HG03108 (cell line): Measurements from ENCODE around the gene OLR1.
A peak's percentile ranks its signal among the peaks of the same experiment; 100 is the strongest.

ENCODE experiments used
- ATAC-seq: cut with Tn5 transposase; IDR thresholded peaks from one replicate; pipeline ENCODE4 v1.9.1; 2021; ENCODE audit warnings: moderate library complexity; ENCODE audit not compliant: unreplicated experiment

OLR1 gene

DNA sequence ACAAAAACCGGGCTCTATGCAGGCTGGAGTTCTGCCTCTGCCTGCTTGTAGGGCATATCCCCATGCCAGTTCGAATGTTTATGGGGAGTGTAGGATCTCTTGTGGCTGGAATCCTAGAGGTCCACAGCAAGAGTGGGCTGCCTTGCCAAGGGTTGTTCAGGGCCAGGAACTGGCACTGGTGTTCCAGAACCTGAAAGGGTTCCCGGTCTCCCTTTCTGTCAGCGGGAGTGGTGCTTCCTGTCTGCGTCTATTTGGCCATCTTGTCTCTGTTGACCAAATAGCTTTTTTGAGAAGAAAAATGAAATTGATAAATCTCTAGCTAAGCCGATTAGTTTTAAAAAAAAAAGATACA lies 17.8 kb downstream of the OLR1 start:
- no peak for ATAC-seq

DNA sequence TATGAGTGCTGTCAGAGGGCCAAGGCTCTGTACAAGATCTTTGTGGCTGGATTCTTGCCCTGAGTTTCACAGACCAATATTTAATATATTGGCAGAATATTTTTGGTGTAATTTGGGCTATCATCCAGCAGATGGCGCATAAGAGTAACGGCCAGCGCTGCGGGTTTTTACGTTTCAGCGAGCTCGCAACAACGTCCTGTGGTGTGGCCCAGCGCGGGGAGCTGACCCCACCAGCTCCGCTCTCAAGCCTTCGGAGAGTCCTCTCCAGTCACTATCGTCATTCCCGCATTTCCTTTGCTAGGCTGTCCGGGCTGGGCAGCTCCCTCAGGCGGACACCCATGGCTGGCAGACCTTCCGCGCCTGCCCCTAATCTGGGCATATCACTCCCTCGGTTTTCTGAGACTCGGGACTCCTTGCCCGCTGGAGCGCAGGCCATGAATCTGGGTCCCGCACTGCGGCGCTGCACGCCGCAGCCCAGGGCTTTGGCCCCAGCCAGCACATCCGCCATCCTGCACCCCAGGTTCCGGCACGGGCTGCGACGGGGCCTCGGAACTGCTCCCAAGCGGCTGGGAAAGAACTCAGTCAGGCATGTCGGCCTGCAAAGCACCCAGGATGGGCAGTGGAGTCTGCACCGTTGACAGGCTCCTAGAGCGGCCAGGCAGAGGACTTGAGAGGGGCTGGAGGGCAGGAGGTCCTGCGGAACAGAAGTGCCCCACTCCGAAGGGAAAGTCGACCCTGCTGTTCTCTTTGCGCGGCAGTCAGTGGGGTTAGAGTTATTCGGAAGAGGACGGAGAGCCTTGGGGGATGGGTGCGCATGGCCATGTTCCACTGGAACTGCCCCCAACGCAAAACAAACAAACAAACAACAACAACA lies 18.4 kb downstream of the OLR1 start:
- no peak for ATAC-seq

GRCh38 chr12:10151621-10152020 lies 20.3 kb downstream of the OLR1 start:
- no peak for ATAC-seq

DNA sequence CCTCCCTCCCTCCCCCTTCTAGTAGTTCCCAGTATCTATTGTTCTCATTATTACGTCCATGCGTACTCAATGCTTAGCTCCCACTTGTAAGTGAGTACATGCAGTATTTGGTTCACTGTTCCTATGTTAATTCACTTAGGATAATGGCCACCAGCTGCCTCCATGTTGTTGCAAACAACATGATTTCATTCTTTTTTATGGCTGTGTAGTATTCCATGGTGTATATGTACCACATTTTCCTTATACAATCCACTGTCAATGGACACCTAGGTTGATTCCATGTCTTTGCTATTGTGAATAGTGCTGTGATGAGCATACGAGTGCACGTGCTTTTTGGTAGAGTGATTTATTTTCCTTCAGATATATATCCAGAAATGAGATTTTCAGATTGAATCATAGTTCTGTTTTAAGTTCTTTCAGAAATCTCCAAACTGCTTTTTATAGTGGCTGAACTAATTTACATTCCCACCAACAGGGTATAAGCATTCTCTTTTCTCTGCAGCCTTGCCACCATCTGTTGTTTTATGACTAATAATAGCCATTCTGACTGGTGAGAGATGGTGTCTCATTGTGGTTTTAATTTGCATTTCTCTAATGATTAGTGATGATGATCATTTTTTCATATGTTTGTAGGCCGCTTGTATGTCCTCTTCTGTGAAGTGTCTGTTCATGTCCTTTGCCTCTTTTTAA lies 24.1 kb downstream of the OLR1 start:
- no peak for ATAC-seq

GRCh38 chr12:10142976-10143589 lies 28.8 kb downstream of the OLR1 start:
- no peak for ATAC-seq

- ATAC-seq: no peak
These were observed 31.9 kb downstream of the OLR1 start for GRCh38 chr12:10140001-10140400.

DNA sequence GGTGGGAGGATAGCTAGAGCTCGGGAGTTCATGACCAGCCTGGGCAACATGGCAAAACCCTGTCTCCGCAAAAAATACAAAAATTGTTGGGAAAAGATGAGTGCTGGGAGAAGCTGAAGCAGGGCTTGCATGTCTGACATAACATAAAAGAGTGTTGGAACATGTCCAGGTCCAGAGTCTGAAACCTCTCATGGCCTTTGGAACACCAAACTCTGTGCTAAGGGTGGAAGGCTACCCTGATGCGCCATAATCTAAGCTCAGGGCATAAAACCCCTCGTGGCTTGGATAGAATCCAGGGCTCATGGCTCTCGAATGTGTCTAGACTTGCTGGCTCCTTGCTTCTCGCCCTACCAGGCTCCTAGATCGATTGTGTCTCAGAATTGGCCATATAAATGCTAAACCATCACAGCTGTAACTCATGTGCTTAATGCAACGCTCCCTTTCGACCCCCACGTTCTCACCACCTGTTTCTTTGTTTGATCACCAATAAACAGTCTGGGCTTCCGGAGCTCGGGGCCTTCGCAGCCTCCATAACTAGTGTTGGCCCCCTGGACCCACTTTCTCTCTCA lies 35.2 kb downstream of the OLR1 start:
- ATAC-seq: no peak

DNA sequence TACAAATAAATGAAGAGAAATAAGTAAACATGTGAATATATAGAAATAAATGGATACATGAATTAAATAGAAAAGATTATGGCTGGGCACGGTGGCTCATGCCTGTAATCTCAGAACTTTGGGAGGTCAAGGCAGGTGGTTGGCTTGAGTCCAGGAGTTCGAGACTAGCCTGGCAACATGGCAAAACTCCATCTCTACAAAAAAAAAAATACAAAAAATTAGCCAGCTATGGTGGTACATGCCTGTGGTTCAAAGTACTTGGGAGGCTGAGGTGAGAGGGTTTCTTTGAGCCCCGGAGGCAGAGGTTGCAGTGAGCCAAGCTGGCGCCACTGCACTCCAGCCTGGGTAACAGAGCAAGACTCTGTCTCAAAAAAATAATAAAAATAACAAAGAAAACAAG lies 36.8 kb downstream of the OLR1 start:
- no peak for ATAC-seq

DNA sequence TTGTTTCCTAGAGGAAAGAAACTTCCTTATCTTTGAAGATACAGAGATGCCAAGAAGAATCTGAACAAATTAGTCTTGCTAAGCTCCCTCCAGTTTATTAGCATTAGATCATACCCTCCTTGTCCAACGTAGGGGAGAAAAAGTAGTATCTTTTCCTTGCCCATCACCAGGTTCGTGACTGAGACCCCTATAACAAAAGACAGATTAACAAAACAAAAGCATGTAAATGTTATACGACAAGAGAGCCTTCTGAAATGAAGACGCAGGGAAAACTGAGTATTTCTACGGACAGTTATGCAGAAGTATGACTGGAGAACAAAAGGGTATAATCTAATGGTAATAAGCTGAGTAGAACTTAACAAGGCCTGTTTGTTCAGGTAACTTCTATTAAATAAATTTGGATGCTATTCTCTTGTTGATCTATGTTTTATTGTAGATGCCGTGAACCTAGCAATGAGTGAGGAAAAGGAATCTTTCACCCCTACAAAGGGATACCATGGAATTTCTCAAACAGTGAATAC lies 39.0 kb downstream of the OLR1 start:
- ATAC-seq: no peak

DNA sequence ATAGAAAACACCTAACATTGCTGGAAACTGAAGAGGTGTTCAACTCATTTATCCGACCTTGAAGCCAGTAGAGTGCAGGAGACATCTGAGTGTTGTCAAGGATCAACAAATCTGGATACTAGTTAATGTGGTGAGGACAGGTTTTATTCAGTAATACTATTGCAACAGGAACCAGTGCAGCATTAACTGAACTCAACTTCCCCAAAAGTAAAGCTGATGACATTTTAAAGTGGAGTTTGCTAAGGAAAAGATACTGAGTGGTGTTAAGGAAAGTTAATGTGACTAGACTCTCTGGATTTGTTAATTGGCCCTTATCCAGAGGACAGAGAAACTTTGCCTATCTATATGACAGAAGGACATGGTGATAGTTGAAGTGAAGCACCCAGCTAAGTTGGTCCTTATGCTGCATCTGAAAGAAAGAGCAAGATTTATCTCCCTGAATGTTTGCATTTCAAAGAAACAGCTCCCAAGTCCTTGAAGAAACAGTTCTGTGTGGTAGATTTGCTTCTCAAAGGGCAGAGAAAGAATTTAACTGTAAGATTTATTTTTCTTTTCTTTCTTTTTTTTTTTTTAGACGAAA lies 40.7 kb downstream of the OLR1 start:
- no peak for ATAC-seq

DNA sequence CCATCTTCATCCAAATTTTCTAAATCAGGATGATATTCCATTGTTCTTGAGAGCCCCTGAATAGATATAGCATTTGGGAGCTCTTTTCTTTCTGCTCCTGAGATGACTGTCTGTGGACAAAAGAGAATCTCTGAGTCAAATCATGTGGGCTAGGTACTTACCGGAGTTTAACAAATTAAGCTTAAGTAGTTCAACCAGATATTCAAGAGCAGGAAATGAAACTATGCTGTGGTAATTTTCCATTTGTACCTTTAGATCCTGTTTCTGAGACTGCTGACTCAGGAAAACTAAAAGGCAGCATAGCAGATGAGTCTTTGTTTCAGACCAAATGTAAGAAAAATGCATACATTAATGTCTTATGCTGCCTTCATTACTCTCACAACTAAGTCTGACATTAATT lies 41.9 kb downstream of the OLR1 start, which contains the start of gene CLEC7A:
Gene CLEC7A, minus strand, starts transcription at position 158 of the 400 bp plus-strand sequence. Its CDS starts 117 bp downstream, at position 41.
- peak; percentile 93 for ATAC-seq

- ATAC-seq: no peak
These were observed 43.2 kb downstream of the OLR1 start for GRCh38 chr12:10128687-10129086.

DNA sequence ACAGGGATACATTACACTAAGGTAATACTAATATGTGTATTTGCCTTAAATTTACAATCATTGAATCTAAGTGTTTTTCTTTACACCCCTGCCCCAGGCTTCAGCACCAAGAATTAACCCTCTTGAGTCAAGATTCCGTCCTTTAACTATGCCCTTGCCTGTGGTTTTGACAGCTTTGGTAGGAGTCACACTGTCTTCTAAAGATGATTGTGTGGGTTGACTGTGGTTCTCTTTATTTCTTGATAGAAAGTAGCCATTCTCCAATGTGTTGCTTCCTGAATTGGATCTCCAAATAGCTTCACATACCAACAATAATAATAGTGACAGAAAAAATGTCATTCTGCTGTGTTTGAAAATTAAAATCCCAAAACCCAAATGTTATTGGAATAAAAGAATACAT lies 45.5 kb downstream of the OLR1 start:
- no peak for ATAC-seq

DNA sequence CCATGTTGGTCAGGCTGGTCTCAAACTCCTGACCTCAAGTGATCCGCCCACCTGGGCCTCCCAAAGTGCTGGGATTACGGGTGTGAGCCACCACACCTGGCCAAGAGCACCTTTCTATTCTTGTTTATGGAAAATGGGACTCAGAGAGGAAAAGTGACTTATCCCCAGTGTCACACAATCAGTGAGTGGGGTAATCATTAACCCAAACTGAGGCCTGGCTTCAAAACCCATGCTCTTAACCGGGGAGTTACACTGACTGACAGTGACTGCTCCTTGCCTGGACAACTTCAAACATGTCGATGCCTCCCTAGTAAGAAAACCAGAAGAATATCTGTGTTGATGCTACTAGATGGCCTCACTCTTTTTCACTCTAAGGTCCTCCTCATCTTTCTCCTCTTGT lies 49.2 kb downstream of the OLR1 start:
- ATAC-seq: no peak

GRCh38 chr12:10121278-10121677 lies 50.7 kb downstream of the OLR1 start:
- ATAC-seq: no peak

GRCh38 chr12:10119066-10119465 lies 52.9 kb downstream of the OLR1 start:
- ATAC-seq: no peak

DNA sequence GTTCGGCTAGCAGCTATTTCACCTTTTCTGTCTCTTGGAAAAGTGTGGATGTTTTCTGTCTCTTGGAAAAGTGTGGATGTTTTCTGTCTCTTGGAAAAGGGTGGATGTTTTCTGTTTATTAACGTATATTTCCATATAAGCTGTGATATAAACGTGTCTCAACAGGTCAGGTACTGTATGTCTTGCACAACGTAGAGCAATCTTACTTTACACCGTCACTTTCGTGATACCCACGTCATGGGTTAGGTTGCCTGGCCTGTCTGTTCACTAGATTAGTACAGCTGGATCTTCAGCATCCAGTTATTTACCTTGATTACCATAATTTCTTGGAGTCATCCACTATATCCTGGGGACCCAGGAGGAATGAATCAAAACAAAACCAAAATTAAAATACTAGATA lies 56.0 kb downstream of the OLR1 start:
- no peak for ATAC-seq

- ATAC-seq: no peak
These were observed 56.6 kb downstream of the OLR1 start for GRCh38 chr12:10115311-10115710.

DNA sequence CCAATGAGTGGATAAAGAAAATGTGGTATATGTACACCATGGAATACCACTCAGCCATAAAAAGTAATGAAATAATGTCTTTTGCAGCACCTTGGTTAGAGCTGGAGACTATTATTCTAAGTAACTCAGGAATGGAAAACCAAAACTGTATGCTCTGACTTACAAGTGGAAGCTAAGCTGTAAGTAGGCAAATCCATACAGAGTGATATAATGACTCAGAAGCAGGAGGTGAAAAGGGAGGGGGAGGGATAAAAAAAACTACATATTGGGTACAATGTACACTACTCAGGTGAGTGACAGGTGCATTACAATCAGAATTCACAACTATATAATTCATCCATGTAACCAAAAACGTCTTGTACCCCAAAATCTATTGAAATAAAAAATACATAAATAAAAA lies 58.0 kb downstream of the OLR1 start:
- no peak for ATAC-seq

GRCh38 chr12:10113075-10113474 lies 58.9 kb downstream of the OLR1 start:
- ATAC-seq: no peak

GRCh38 chr12:10111451-10111850 lies 60.5 kb downstream of the OLR1 start:
- ATAC-seq: no peak
